GM06990 (cell line): Measurements from ENCODE around the gene HIRIP3.

Source experiments
- DNase-seq: peaks from one replicate; pipeline ENCODE4 v3.0.0-alpha.2; 2011; ENCODE audit not compliant: insufficient read length; ENCODE audit errors: extremely low read depth
- H3K27me3 ChIP-seq: replicated peaks from 2 replicates; pipeline ENCODE4 v1.6.0; 2011; ENCODE audit warnings: low read length; ENCODE audit not compliant: control insufficient read depth, insufficient read depth
- H3K36me3 ChIP-seq: 2 replicates; pipeline ENCODE4 v1.5.1; 2011; ENCODE audit warnings: low read length; ENCODE audit not compliant: control insufficient read depth, insufficient read depth
- H3K4me3 ChIP-seq: replicated peaks from 2 replicates; pipeline ENCODE4 v1.5.1; 2011; ENCODE audit warnings: low read depth, mild to moderate bottlenecking, control low read depth, low read length
- TF ChIP-seq, protein P1 (sequence below): IDR thresholded peaks from 2 replicates; pipeline ENCODE4 v1.5.1; 2011; ENCODE audit warnings: low read length, control low read depth, mild to moderate bottlenecking, inconsistent platforms; ENCODE audit not compliant: insufficient read depth, poor library complexity, severe bottlenecking

HIRIP3 gene

DNA sequence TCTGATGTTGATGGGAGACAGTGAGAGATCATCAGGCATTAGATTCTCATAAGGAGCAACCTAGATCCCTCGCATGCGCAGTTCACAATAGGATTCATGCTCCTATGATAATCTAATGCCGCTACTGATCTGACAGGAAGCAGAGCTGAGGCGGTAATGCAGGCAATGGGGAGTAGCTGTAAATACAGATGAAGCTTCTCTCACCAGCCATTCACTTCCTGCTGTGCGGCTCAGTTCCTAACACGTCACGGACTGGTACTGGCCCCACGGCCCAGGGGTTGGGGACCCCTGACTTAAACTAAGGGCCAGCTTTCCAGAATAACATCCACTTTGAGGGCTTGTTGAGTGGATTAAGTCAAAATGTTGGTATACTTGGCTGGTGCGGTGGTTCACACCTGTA is 36.1 kb downstream of the HIRIP3 start:
- DNase-seq: no peak
- Histone ChIP-seq H3K27me3 (no peaks in the 10 kb centered on the region), H3K4me3 (no peak overlapping the region), H3K36me3 (no peaks in the 10 kb centered on the region; the same call in 1 of the 2 replicates)
- TF ChIP-seq, protein P1, sequence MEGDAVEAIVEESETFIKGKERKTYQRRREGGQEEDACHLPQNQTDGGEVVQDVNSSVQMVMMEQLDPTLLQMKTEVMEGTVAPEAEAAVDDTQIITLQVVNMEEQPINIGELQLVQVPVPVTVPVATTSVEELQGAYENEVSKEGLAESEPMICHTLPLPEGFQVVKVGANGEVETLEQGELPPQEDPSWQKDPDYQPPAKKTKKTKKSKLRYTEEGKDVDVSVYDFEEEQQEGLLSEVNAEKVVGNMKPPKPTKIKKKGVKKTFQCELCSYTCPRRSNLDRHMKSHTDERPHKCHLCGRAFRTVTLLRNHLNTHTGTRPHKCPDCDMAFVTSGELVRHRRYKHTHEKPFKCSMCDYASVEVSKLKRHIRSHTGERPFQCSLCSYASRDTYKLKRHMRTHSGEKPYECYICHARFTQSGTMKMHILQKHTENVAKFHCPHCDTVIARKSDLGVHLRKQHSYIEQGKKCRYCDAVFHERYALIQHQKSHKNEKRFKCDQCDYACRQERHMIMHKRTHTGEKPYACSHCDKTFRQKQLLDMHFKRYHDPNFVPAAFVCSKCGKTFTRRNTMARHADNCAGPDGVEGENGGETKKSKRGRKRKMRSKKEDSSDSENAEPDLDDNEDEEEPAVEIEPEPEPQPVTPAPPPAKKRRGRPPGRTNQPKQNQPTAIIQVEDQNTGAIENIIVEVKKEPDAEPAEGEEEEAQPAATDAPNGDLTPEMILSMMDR: no peak

DNA sequence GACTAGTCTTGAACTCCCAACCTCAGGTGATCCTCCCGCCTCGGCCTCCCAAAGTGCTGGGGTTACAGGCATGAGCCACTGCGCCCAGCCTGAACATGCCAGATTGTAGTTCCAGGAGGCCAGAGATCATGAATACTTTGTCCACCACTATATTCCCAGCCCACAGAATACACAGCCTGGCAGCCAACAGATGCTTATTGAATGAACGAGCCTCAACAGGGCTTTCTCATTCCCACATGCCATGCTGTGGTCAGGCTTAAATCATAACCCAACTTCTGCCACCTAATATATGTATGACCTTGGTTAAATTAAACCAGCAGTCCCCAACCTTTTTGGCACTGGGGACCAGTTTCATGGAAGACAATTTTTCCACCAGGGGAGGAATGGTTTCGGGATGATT is 36.7 kb downstream of the HIRIP3 start:
- no peak for DNase-seq
- H3K36me3 ChIP-seq: no peaks in the 10 kb centered on the region; the same call in 1 of the 2 replicates
- H3K4me3 ChIP-seq: no peak overlapping the region
- no peaks in the 10 kb centered on the region for H3K27me3 ChIP-seq
- TF ChIP-seq, protein P1: no peak

DNA sequence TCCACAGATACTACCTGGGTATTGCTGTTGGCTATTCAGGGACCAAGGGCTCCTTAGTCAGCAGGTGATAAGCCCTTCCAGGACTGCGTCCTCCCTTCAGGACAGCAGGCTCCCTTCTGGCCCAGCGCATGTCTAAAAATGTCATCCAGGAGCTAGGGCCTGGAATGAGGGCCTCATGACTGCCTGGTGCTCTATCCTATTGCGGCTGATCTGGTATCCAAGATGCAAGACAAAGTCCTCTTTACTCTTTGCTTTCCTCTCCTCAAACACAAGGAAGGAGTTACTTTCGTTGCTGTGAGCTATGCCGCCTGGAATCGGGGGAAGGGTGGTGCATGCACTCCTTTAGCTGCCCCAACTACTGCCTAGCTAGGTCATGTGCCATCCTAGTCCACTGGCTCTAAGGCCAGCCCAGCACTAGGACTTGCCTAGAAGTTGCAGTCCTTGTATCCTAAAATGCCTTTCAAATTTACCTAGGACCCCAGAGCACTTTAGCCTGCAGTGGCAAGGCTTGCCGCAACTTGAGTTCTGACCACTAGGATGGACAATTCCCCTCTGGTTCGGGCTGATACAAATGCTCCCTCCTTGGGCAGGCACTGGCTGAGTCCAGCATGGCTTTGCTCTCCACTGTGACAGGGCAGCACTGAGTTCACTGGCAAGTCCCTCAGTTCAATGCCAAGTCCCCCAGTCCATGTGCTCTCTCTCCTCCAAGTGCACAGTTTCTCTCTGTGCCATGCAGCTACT is 43.6 kb downstream of the HIRIP3 start:
- Histone ChIP-seq H3K4me3 (no peak overlapping the region), H3K27me3 (no peaks in the 10 kb centered on the region), H3K36me3 (no peaks in the 10 kb centered on the region)
- DNase-seq: no peak
- TF ChIP-seq, protein P1: no peak

DNA sequence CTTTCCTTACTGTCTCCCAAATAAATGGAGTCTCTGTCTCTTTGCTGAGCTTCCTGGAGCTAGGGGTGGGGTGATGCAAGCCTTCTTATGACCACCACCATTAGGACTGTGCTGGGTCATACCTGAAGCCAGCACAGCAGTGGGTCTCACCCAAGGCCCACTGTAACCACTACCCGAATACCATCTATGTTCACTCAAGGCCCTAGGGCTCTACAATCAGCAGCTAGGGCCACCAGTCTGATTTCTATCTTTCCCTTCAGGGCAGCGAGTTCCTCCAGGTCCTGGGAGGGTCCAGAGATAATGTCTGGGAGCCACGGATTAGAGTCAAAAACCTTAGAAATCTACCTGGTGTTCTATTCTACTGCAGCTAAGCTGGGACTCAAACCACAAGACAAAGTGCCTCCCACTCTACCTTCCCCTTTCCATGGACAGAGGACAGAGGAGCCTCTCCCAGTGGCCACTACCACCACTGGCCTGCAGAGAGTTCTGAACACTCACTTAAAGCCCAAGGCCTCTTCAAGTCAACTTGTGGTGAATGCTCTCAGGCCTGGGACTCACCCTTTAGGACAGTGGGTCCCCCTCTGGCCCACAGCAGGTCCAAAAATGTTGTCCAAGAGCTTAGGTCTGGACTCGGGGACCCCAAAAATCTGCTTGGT is 44.5 kb downstream of the HIRIP3 start:
- DNase-seq: no peak
- TF ChIP-seq, protein P1: no peak
- no peaks in the 10 kb centered on the region for H3K36me3 ChIP-seq
- H3K27me3 ChIP-seq: no peaks in the 10 kb centered on the region
- H3K4me3 ChIP-seq: no peak overlapping the region

DNA sequence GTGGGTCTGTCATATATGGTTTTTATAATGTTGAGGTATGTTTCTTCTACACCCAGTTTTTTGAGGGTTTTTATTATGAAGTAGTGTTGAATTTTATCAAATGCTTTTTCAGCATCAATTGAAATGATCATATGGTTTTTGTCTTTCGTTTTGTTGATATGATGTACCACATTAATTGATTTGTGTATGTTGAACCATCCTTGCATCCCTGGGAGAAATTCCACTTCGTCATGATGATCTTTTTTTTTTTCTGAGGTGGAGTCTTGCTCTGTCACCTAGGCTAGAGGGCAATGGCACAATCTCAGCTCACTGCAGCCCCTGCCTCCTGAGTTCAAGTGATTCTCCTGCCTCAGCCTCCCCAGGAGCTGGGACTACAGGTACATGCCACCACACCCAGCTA is 47.5 kb downstream of the HIRIP3 start:
- TF ChIP-seq, protein P1: no peak

More for the DNA sequence above, 47.5 kb downstream of the HIRIP3 start:
- no peaks in the 10 kb centered on the region for H3K27me3 ChIP-seq
- no peaks in the 10 kb centered on the region for H3K36me3 ChIP-seq
- no peak for DNase-seq
- H3K4me3 ChIP-seq: no peak overlapping the region
